Effector memory CD8-positive, alpha-beta T cell (primary cell): ENCODE data around the gene CCDC57.
"Not testable (repeated sequence)": the region's sequence is repeated elsewhere in the genome, so short reads cannot be mapped to it uniquely, and the experiment has no call there.

ENCODE experiments used
- ATAC-seq: fragments of 150-1000 bp; cut with Tn5 transposase; replicated peaks from 2 replicates; pipeline ENCODE4 v1.10.0; 2021; ENCODE audit warnings: mild to moderate bottlenecking, moderate library complexity
- DNase-seq, 3 experiments: peaks; one replicate each; pipeline ENCODE4 v3.0.0; 2021
- H3K27ac Mint-ChIP-seq, 2 donors: one replicate each; pipeline ENCODE4 v1.8.0; 2022; ENCODE audit warnings: mild to moderate bottlenecking in 2 of 2, mixed read lengths in 2 of 2, moderate library complexity in 2 of 2
- H3K27me3 Mint-ChIP-seq, 2 donors: one replicate each; pipeline ENCODE4 v1.8.0; 2022; ENCODE audit warnings: mixed read lengths in 2 of 2
- H3K36me3 Mint-ChIP-seq: one replicate; pipeline ENCODE4 v1.8.0; 2022; ENCODE audit warnings: mild to moderate bottlenecking, moderate library complexity, mixed read lengths; ENCODE audit not compliant: insufficient read depth
- H3K4me1 Mint-ChIP-seq, 2 donors: one replicate each; pipeline ENCODE4 v1.8.0; 2022; ENCODE audit warnings: low read depth in 2 of 2, mixed read lengths in 2 of 2
- H3K4me3 Mint-ChIP-seq, 2 donors: one replicate each; pipeline ENCODE4 v1.8.0; 2022; ENCODE audit warnings: mild to moderate bottlenecking in 2 of 2, mixed read lengths in 2 of 2, moderate library complexity in 2 of 2
- H3K9me3 Mint-ChIP-seq, 2 donors: one replicate each; pipeline ENCODE4 v1.8.0; 2022; ENCODE audit warnings: mixed read lengths in 2 of 2

Gene CCDC57

GRCh38 chr17:82174042-82174857, 38.4 kb downstream of the CCDC57 start:
- not testable (repeated sequence) for ATAC-seq, H3K4me1 Mint-ChIP-seq, H3K27ac Mint-ChIP-seq, H3K9me3 Mint-ChIP-seq, H3K36me3 Mint-ChIP-seq, H3K27me3 Mint-ChIP-seq, DNase-seq, H3K4me3 Mint-ChIP-seq

- H3K36me3 Mint-ChIP-seq = peaks cover 8% of the 10 kb centered on the region
- DNase-seq (no peak), ATAC-seq (no peak)
- no peak overlapping the region for H3K27ac Mint-ChIP-seq
- H3K4me1 Mint-ChIP-seq = no peaks in the 10 kb centered on the region
- no peaks in the 10 kb centered on the region for H3K27me3 Mint-ChIP-seq
- H3K4me3 Mint-ChIP-seq = no peak overlapping the region
- no peaks in the 10 kb centered on the region for H3K9me3 Mint-ChIP-seq
Measured at GRCh38 chr17:82173351-82174041, 39.1 kb downstream of the CCDC57 start.

- peaks cover 13% of the 10 kb centered on the region for H3K36me3 Mint-ChIP-seq
- no peak for ATAC-seq
- DNase-seq = no peak
- no peak overlapping the region for H3K4me3 Mint-ChIP-seq
- no peak overlapping the region for H3K27ac Mint-ChIP-seq
- H3K4me1 Mint-ChIP-seq = no peaks in the 10 kb centered on the region
- H3K9me3 Mint-ChIP-seq = no peaks in the 10 kb centered on the region
- no peaks in the 10 kb centered on the region for H3K27me3 Mint-ChIP-seq
Measured at GRCh38 chr17:82172486-82173160, 40.0 kb downstream of the CCDC57 start.

GRCh38 chr17:82171750-82172375, 40.8 kb downstream of the CCDC57 start:
- Mint-ChIP-seq H3K27ac (no peak overlapping the region), H3K36me3 (peaks cover 13% of the 10 kb centered on the region), H3K4me3 (no peak overlapping the region), H3K9me3 (no peaks in the 10 kb centered on the region), H3K4me1 (no peaks in the 10 kb centered on the region), H3K27me3 (no peaks in the 10 kb centered on the region)
- DNase-seq = no peak
- ATAC-seq = no peak

GRCh38 chr17:82170412-82170961, 42.2 kb downstream of the CCDC57 start:
- Mint-ChIP-seq H3K4me1 (no peaks in the 10 kb centered on the region), H3K9me3 (no peaks in the 10 kb centered on the region), H3K27ac (no peak overlapping the region), H3K36me3 (peaks cover 18% of the 10 kb centered on the region), H3K27me3 (no peaks in the 10 kb centered on the region), H3K4me3 (no peak overlapping the region)
- no peak for ATAC-seq
- DNase-seq = no peak

- Mint-ChIP-seq H3K9me3 (no peaks in the 10 kb centered on the region), H3K4me3 (no peak overlapping the region), H3K27ac (no peak overlapping the region), H3K4me1 (no peaks in the 10 kb centered on the region), H3K27me3 (no peaks in the 10 kb centered on the region), H3K36me3 (peaks cover 17% of the 10 kb centered on the region)
- no peak for ATAC-seq
- DNase-seq = no peak
Measured at GRCh38 chr17:82168568-82168967, 44.1 kb downstream of the CCDC57 start.

GRCh38 chr17:82167028-82167427, 45.6 kb downstream of the CCDC57 start:
- Mint-ChIP-seq H3K36me3 (peaks cover 15% of the 10 kb centered on the region), H3K27ac (peak overlapping the region in 1 of 2 donors; percentile 5), H3K4me1 (no peaks in the 10 kb centered on the region), H3K4me3 (no peak overlapping the region), H3K27me3 (no peaks in the 10 kb centered on the region), H3K9me3 (no peaks in the 10 kb centered on the region)
- no peak for DNase-seq
- ATAC-seq = no peak

- Mint-ChIP-seq H3K9me3 (no peaks in the 10 kb centered on the region), H3K36me3 (peaks cover 18% of the 10 kb centered on the region), H3K4me1 (no peaks in the 10 kb centered on the region), H3K4me3 (no peak overlapping the region), H3K27ac (peak overlapping the region in 1 of 2 donors; percentile 63), H3K27me3 (no peaks in the 10 kb centered on the region)
- ATAC-seq (no peak), DNase-seq (no peak)
Measured at GRCh38 chr17:82164853-82165252, 47.8 kb downstream of the CCDC57 start.

GRCh38 chr17:82161216-82161615, 51.4 kb downstream of the CCDC57 start:
- ATAC-seq (no peak), DNase-seq (no peak)
- Mint-ChIP-seq H3K36me3 (peaks cover 12% of the 10 kb centered on the region), H3K27me3 (no peaks in the 10 kb centered on the region), H3K4me1 (no peaks in the 10 kb centered on the region), H3K27ac (no peak overlapping the region), H3K9me3 (no peaks in the 10 kb centered on the region), H3K4me3 (no peak overlapping the region)

GRCh38 chr17:82160075-82160474, 52.6 kb downstream of the CCDC57 start:
- no peak for DNase-seq
- no peak overlapping the region for H3K27ac Mint-ChIP-seq
- H3K4me1 Mint-ChIP-seq = no peaks in the 10 kb centered on the region
- H3K4me3 Mint-ChIP-seq = no peak overlapping the region
- peaks cover 9% of the 10 kb centered on the region for H3K36me3 Mint-ChIP-seq
- H3K9me3 Mint-ChIP-seq = no peaks in the 10 kb centered on the region
- no peaks in the 10 kb centered on the region for H3K27me3 Mint-ChIP-seq
- no peak for ATAC-seq

GRCh38 chr17:82158825-82159224, 53.8 kb downstream of the CCDC57 start:
- Mint-ChIP-seq H3K36me3 (peaks cover 7% of the 10 kb centered on the region), H3K9me3 (no peaks in the 10 kb centered on the region), H3K27me3 (no peaks in the 10 kb centered on the region), H3K27ac (no peak overlapping the region), H3K4me1 (peaks cover 0 to 2% of the 10 kb centered on the region in 2 donors), H3K4me3 (no peak overlapping the region)
- no peak for DNase-seq
- ATAC-seq = no peak

GRCh38 chr17:82157046-82158035, 55.3 kb downstream of the CCDC57 start:
- ATAC-seq (no peak), DNase-seq (no peak)
- Mint-ChIP-seq H3K27me3 (no peaks in the 10 kb centered on the region), H3K36me3 (peaks cover 7% of the 10 kb centered on the region), H3K9me3 (no peaks in the 10 kb centered on the region), H3K4me1 (peaks cover 0 to 3% of the 10 kb centered on the region in 2 donors), H3K4me3 (no peak overlapping the region), H3K27ac (no peak overlapping the region)
